DMS153 treated with DMSO at 0.1 percent for 48 hours (cell line): ENCODE data around the gene CTR9.
A peak's percentile ranks its signal among the peaks of the same experiment; 100 is the strongest.

Source experiments
- DNase-seq: peaks from one replicate; lab custom pipeline; 2025; ENCODE audit not compliant: unreplicated experiment; lab: John Stamatoyannopoulos, UW

The CTR9 gene

GRCh38 chr11:10779086-10779485 is 28.0 kb downstream of the CTR9 start:
- no peak for DNase-seq

GRCh38 chr11:10780040-10780439 is 29.0 kb downstream of the CTR9 start:
- no peak for DNase-seq

- DNase-seq, result peak; percentile 77
These were observed 33.4 kb downstream of the CTR9 start for GRCh38 chr11:10784232-10785145.

GRCh38 chr11:10785146-10785474 is 34.1 kb downstream of the CTR9 start:
- no peak for DNase-seq

- DNase-seq, result no peak
These were observed 35.4 kb downstream of the CTR9 start for GRCh38 chr11:10786451-10786850.

- DNase-seq, result peak; percentile 19
These were observed 41.5 kb downstream of the CTR9 start for GRCh38 chr11:10792385-10793068.

GRCh38 chr11:10793470-10794255 is 42.6 kb downstream of the CTR9 start:
- DNase-seq, result no peak

- no peak for DNase-seq
These were observed 45.1 kb downstream of the CTR9 start for GRCh38 chr11:10796191-10796590.

- no peak for DNase-seq
These were observed 46.0 kb downstream of the CTR9 start for GRCh38 chr11:10797001-10797400.

GRCh38 chr11:10797531-10797930 is 46.5 kb downstream of the CTR9 start:
- DNase-seq, result no peak

- no peak for DNase-seq
These were observed 47.4 kb downstream of the CTR9 start for GRCh38 chr11:10798330-10798928.

GRCh38 chr11:10800292-10800691 is 49.2 kb downstream of the CTR9 start:
- no peak for DNase-seq

- DNase-seq, result no peak
These were observed 52.6 kb downstream of the CTR9 start for GRCh38 chr11:10803676-10804075.

- no peak for DNase-seq
These were observed 54.7 kb downstream of the CTR9 start for GRCh38 chr11:10805741-10806140.

GRCh38 chr11:10806206-10806605 is 55.2 kb downstream of the CTR9 start:
- DNase-seq, result no peak

GRCh38 chr11:10807493-10808234 is 56.6 kb downstream of the CTR9 start:
- DNase-seq, result no peak

- DNase-seq, result no peak
These were observed 57.1 kb downstream of the CTR9 start for GRCh38 chr11:10808235-10808552.

GRCh38 chr11:10808553-10809372 is 57.7 kb downstream of the CTR9 start, which contains the start of gene EIF4G2:
TSS of gene EIF4G2 (minus strand) at chr11:10808926.
- peak; percentile 98 for DNase-seq

GRCh38 chr11:10809373-10810160 is 58.5 kb downstream of the CTR9 start:
- DNase-seq, result no peak
